GM18867 (cell line): ENCODE results near the gene HIVEP1.

ENCODE experiments used
- ATAC-seq: cut with Tn5 transposase; IDR thresholded peaks from one replicate; pipeline ENCODE4 v1.9.1; 2021; ENCODE audit warnings: mild to moderate bottlenecking, moderate library complexity; ENCODE audit not compliant: unreplicated experiment

The HIVEP1 gene

GRCh38 chr6:12012038-12012557 is at the start of gene HIVEP1:
Gene HIVEP1, plus strand, starts transcription at chr6:12012312. Its CDS starts 3,317 bp downstream, at chr6:12015629.
- ATAC-seq: peak; percentile 3

- ATAC-seq: no peak
Observed at GRCh38 chr6:11963756-11964500, 48.2 kb upstream of the HIVEP1 start.

GRCh38 chr6:11964729-11965335 is 47.3 kb upstream of the HIVEP1 start:
- ATAC-seq: no peak

- no peak for ATAC-seq
Observed at GRCh38 chr6:11965499-11965898, 46.6 kb upstream of the HIVEP1 start.

- no peak for ATAC-seq
Observed at GRCh38 chr6:11968241-11968806, 43.8 kb upstream of the HIVEP1 start.

GRCh38 chr6:11969092-11969491 is 43.0 kb upstream of the HIVEP1 start:
- ATAC-seq: no peak

GRCh38 chr6:11970114-11970513 is 42.0 kb upstream of the HIVEP1 start:
- no peak for ATAC-seq

DNA sequence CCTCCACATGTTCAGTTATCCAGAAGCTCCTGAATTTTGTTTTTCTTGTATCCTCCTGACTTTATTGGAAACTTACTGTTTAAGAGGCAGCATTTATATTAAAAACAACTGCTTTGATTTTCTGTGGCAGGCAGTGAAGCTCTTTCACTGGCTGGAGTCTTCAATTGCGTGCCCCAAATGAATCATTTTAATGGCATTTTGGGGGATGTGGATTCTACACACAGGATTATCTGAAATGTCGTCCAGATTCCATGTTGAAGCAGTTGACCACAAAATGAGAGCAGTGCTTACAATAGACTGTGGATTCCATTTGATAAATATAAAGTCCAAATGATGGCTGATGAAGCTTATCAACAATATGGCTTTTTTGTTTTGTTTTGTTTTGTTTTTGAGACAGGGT is 41.0 kb upstream of the HIVEP1 start:
- ATAC-seq: no peak

GRCh38 chr6:11972270-11972669 is 39.8 kb upstream of the HIVEP1 start:
- no peak for ATAC-seq

DNA sequence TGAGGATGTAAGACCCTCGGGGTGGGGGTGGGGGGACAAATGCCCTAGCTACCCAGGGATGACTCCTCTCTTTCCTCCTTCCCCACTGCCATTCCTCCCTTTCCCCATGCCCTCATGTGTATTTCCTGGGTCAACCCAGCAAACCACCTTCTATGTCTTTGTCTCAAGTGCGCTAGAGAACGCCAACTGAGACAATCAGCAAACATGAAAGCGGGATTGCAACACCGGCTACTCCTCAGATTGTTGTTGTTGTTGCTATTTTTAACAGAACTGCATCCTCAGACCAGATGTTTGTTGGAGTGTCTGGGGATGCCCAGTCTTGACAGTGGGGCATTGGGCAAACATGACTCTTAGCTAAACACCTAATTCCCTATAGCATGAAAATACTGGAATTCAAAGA is 39.3 kb upstream of the HIVEP1 start:
- ATAC-seq: no peak

DNA sequence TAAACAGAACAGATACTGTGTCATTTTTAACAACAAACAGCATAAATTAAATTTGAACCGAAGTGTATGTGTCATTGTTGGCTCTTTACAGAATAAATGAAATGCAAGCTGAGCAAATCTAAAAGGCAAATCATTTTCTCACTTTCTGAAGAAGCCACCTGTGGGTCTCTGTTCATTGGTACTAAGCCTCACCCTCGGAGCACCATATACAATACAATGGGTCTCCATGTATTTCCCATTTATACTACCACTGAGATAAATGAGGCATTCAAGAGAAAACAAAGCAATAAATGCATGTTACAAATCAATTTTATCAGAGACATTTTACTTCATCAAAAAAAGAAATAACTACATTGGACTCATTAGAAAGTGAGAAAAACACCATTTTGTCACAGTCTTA is 38.9 kb upstream of the HIVEP1 start:
- ATAC-seq: no peak

GRCh38 chr6:11974089-11974488 is 38.0 kb upstream of the HIVEP1 start:
- no peak for ATAC-seq

GRCh38 chr6:11975353-11975977 is 36.6 kb upstream of the HIVEP1 start:
- peak; percentile 87 for ATAC-seq

DNA sequence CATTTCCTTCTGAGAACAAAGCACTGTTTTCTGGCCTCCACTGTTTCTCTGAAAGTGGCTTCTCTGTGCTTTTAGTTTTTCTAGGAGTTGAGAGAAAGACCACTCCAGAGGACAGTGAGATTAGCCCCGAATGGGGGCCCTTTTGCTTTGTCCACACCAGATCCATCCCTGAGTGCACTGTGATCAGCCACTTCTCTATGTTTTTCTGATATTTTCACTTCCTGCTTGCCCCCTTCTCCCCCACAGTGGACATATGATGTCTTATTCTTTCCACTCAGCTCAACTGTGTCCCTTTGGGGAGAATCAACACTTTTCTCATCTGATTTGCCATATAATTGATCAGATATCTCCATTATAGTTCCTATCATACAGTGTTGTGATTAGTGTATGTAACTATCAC is 35.6 kb upstream of the HIVEP1 start:
- no peak for ATAC-seq

GRCh38 chr6:11977193-11977592 is 34.9 kb upstream of the HIVEP1 start:
- no peak for ATAC-seq

DNA sequence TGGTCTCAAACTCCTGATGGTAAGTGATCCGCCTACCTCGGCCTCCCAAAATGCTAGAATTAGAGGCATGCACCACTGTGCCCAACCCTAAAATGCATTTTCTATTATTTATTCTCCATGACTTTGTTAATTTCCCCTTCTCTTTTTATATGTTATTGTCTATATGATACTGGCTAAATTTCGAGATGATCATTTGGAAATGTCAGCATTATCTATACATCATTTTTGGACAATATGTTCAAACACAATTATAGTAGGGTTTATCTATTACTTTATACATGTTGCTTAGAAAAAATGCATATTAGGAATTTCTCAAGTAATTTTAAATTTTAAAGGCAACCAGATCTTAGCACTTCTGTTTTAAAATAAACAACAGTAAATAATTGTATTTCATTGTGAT is 34.4 kb upstream of the HIVEP1 start:
- ATAC-seq: no peak

DNA sequence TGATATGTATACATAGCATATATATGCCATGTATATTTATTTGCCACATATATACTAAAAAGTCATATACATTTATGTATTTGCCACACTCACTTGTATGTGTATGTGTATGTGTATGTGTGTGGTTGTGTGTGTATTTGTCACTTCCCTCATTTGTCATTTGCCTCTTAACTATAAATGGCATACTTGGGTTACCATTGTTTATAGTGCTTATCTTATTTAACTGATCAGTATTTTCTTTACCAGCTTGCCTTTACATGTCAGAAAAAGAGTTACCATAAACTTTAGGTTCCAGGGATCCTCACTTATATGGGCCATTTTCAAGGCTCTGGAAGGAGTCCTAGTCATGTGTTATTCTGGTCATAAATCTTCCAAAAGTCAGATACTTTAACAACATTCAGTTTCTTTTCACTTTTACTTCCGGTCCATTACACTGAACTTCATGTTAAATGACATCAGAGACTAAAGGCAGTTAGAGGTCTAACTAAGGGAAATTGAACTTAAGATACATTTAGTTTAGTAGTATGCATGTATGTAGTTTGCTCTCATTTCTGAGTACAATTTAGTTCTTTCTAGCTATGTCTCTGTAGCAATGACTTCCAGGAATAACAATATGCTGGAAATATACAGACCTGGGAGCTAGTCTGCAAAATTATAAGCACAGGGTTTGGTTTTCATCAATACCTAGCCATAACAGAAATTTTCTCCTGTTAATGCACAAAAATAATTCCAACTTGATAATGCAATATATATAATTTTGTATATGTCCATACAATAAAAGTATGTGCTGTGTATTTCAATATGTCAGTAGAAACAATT is 33.7 kb upstream of the HIVEP1 start:
- ATAC-seq: no peak

DNA sequence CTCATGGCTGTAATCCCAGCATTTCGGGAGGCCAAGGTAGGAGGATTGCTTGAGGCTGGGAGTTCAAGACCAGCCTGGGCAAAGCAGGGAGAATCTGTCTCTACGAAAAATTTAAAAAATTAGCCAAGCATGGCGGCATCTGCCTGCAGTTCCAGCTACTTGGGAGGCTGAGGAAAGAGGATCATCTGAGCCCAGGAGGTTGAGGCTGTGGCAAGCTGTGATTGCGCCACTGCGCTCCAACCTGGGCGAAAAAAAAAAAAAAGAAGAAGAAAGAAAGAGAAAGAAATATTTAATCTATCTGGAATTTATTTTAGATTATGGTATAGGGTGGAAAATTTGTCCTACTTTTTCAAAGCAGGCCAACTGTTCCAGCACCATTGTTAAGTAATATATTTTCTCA is 32.2 kb upstream of the HIVEP1 start:
- no peak for ATAC-seq

DNA sequence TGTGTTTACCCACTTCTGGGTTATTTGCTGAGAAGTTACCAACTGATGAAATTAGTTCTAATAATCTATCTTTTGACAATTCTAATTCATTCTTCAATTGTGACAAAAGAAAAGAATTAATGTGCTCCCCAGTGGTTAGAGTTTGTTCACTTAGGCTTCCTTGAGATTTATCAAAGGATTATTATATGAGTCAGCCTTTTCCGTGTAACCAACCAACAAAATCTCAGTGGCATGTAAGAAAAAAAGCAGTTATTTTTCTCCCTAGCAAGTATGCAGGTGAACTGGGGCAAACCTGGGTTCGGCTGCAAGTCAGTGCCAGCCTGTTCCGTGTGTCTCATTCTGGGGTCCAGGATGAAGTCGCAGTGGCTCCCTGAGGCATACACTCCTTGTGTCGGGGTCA is 28.8 kb upstream of the HIVEP1 start:
- no peak for ATAC-seq

DNA sequence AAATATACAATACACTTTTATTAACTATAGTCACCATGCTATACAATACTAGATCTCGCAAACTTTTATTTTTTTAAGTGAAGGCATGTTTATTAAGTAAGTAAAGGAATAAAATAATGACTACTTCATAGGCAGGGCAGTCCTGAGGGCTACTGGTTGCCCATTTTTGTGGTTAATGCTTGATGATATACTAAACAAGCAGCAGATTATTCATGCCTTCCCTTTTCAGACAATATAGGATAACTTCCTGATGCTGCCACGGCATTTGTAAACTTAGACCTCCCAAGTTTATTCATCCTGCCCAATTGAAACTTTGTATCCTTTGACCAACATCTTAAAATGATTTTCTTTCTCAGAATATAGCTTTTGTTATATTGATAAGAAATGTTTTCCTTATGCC is 24.7 kb upstream of the HIVEP1 start:
- ATAC-seq: no peak

GRCh38 chr6:11989386-11989785 is 22.7 kb upstream of the HIVEP1 start:
- no peak for ATAC-seq
